ENCODE measurements around the gene POMT2. TPM values are rescaled to one million over a fixed set of nuclear protein-coding genes. Genes with fewer than 3 reads are reported as not detected.
"Not testable (repeated sequence)": the region's sequence is repeated elsewhere in the genome, so short reads cannot be mapped to it uniquely, and the experiment has no call there.

POMT2 gene
- total RNA-seq, 1 donor from 2014 or later = 34.7 TPM

GRCh38 chr14:77337880-77338279 is 17.2 kb upstream of the POMT2 start:
- no peak for DNase-seq (ENCODE audit: low spot score)
- TF ChIP-seq CTCF (IDR thresholded peaks at IDR 0.05) = no peak
- Mint-ChIP-seq H3K4me3 (ENCODE audit: unreplicated experiment) (no peak overlapping the region), H3K9me3 (ENCODE audit: low read depth) (no peaks in the 10 kb centered on the region), H3K36me3 (ENCODE audit: low read depth) (peaks cover 17% of the 10 kb centered on the region), H3K27ac (ENCODE audit: unreplicated experiment) (no peak overlapping the region), H3K4me1 (ENCODE audit: low read depth) (no peaks in the 10 kb centered on the region), H3K27me3 (ENCODE audit: low read depth) (no peaks in the 10 kb centered on the region)

DNA sequence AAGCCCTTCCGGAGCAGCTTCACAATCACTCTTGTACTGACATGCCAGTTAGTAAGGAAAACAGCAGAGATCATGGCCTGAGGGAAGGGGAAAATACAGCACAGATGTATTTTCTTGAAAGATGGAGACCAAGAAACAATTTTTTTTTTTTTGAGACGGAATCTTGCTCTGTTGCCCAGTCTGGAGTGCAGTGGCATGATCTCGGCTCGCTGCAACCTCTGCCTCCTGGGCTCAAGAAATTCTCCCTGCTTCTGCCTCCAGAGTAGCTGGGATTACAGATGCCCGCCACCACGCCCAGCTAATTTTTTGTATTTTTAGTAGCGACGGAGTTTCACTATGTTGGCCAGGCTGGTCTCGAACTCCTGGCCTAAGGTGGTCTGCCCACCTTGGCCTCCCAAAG is 16.6 kb upstream of the POMT2 start:
- not testable (repeated sequence) for H3K27me3 Mint-ChIP-seq (ENCODE audit: low read depth); H3K9me3 Mint-ChIP-seq (ENCODE audit: low read depth); H3K4me1 Mint-ChIP-seq (ENCODE audit: low read depth); H3K27ac Mint-ChIP-seq (ENCODE audit: unreplicated experiment); DNase-seq (ENCODE audit: low spot score); H3K4me3 Mint-ChIP-seq (ENCODE audit: unreplicated experiment)
- peaks cover 17% of the 10 kb centered on the region for H3K36me3 Mint-ChIP-seq (ENCODE audit: low read depth)

DNA sequence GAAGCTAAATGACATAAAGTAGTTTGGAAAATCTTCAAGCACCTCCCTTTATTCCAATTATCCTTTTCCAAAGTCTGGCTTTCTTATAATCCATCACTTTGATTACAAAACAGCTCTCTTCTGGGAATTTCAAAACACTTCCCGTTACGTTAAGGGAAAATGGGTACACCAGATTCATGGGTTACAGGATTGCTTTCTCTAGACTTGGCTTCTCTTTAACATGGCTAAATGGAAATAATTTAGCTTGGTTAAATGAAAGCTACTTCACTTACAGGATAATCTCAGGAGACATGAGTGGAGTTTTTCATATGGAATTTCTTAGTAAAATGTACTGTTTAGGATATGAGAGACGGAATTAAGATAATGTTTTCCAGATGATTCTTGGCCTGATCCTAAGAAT is 14.9 kb upstream of the POMT2 start:
- no peak overlapping the region for H3K27ac Mint-ChIP-seq (ENCODE audit: unreplicated experiment)

DNA sequence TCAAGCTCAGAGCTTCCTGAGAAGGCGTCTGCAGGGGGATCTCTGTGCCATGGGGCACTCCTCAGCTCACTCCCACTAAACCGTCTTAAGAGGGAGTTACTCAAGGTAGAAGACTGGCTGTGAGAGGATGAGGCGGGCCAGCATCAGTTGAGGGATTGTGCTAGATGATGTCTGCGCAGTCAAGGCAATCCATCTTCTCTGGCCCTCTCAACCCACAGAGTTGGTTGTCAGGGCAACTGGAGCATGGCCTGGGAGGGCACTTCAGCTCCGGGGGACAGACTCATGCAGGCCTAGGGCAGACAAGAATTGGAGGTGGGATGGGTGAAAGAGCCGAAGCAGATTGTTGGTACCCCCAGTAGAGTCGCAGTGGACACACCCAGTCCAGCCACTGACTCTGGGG is 9.2 kb upstream of the POMT2 start:
- no peaks in the 10 kb centered on the region for H3K9me3 Mint-ChIP-seq (ENCODE audit: low read depth)
- no peaks in the 10 kb centered on the region for H3K36me3 Mint-ChIP-seq (ENCODE audit: low read depth)
- H3K27me3 Mint-ChIP-seq (ENCODE audit: low read depth) = no peaks in the 10 kb centered on the region
- H3K27ac Mint-ChIP-seq (ENCODE audit: unreplicated experiment) = no peak overlapping the region
- no peaks in the 10 kb centered on the region for H3K4me1 Mint-ChIP-seq (ENCODE audit: low read depth)
- no peak for DNase-seq (ENCODE audit: low spot score)
- H3K4me3 Mint-ChIP-seq (ENCODE audit: unreplicated experiment) = no peak overlapping the region
- no peak for TF ChIP-seq CTCF (IDR thresholded peaks at IDR 0.05)

More for the DNA sequence above, 14.9 kb upstream of the POMT2 start:
- TF ChIP-seq CTCF (IDR thresholded peaks at IDR 0.05) = no peak
- H3K36me3 Mint-ChIP-seq (ENCODE audit: low read depth) = peaks cover 6% of the 10 kb centered on the region
- H3K4me1 Mint-ChIP-seq (ENCODE audit: low read depth) = no peaks in the 10 kb centered on the region
- no peak for DNase-seq (ENCODE audit: low spot score)
- no peak overlapping the region for H3K4me3 Mint-ChIP-seq (ENCODE audit: unreplicated experiment)
- no peaks in the 10 kb centered on the region for H3K9me3 Mint-ChIP-seq (ENCODE audit: low read depth)
- H3K27me3 Mint-ChIP-seq (ENCODE audit: low read depth) = no peaks in the 10 kb centered on the region

- TF ChIP-seq CTCF (IDR thresholded peaks at IDR 0.05) = no peak
- no peak for DNase-seq (ENCODE audit: low spot score)
- Mint-ChIP-seq H3K4me3 (ENCODE audit: unreplicated experiment) (no peak overlapping the region), H3K4me1 (ENCODE audit: low read depth) (peaks cover 6% of the 10 kb centered on the region), H3K36me3 (ENCODE audit: low read depth) (no peaks in the 10 kb centered on the region), H3K9me3 (ENCODE audit: low read depth) (no peaks in the 10 kb centered on the region), H3K27ac (ENCODE audit: unreplicated experiment) (no peak overlapping the region), H3K27me3 (ENCODE audit: low read depth) (no peaks in the 10 kb centered on the region)
Observed at GRCh38 chr14:77327111-77327510, 6.4 kb upstream of the POMT2 start.

GRCh38 chr14:77325746-77326094 is 5.0 kb upstream of the POMT2 start:
- H3K4me1 Mint-ChIP-seq (ENCODE audit: low read depth) = peaks cover 10% of the 10 kb centered on the region
- H3K27me3 Mint-ChIP-seq (ENCODE audit: low read depth) = no peaks in the 10 kb centered on the region
- H3K27ac Mint-ChIP-seq (ENCODE audit: unreplicated experiment) = no peak overlapping the region
- no peaks in the 10 kb centered on the region for H3K36me3 Mint-ChIP-seq (ENCODE audit: low read depth)
- TF ChIP-seq CTCF (IDR thresholded peaks at IDR 0.05) = no peak
- DNase-seq (ENCODE audit: low spot score) = no peak
- no peaks in the 10 kb centered on the region for H3K9me3 Mint-ChIP-seq (ENCODE audit: low read depth)
- H3K4me3 Mint-ChIP-seq (ENCODE audit: unreplicated experiment) = no peak overlapping the region

Data from chondrocyte (in vitro differentiated cells).